ENCODE results near the gene SEC22A.

Gene SEC22A

GRCh38 chr3:123290107-123290930, 88.6 kb downstream of the SEC22A start:
- no peak for DNase-seq

GRCh38 chr3:123290962-123291361, 89.2 kb downstream of the SEC22A start:
- DNase-seq: no peak

- DNase-seq: no peak
Observed at GRCh38 chr3:123291404-123291803, 89.7 kb downstream of the SEC22A start.

- no peak for DNase-seq
Observed at GRCh38 chr3:123292321-123293310, 90.9 kb downstream of the SEC22A start.

- DNase-seq: no peak
Observed at GRCh38 chr3:123294296-123294938, 92.7 kb downstream of the SEC22A start.

GRCh38 chr3:123295171-123295900, 93.6 kb downstream of the SEC22A start:
- DNase-seq: no peak

- DNase-seq: no peak
Observed at GRCh38 chr3:123295901-123296250, 94.1 kb downstream of the SEC22A start.

- DNase-seq: no peak
Observed at GRCh38 chr3:123296261-123296660, 94.5 kb downstream of the SEC22A start.

GRCh38 chr3:123296836-123297626, 95.3 kb downstream of the SEC22A start:
- no peak for DNase-seq

GRCh38 chr3:123297627-123297899, 95.8 kb downstream of the SEC22A start:
- DNase-seq: no peak

- DNase-seq: no peak
Observed at GRCh38 chr3:123298903-123299302, 97.2 kb downstream of the SEC22A start.

GRCh38 chr3:123299581-123299980, 97.8 kb downstream of the SEC22A start:
- no peak for DNase-seq

GRCh38 chr3:123300056-123300455, 98.3 kb downstream of the SEC22A start:
- no peak for DNase-seq

GRCh38 chr3:123300583-123300982, 98.8 kb downstream of the SEC22A start:
- no peak for DNase-seq

GRCh38 chr3:123301331-123302184, 99.8 kb downstream of the SEC22A start:
- no peak for DNase-seq

- DNase-seq: no peak
Observed at GRCh38 chr3:123302961-123303360, 101.2 kb downstream of the SEC22A start.

- no peak for DNase-seq
Observed at GRCh38 chr3:123303976-123304560, 102.3 kb downstream of the SEC22A start.

- DNase-seq: no peak
Observed at GRCh38 chr3:123305192-123305591, 103.4 kb downstream of the SEC22A start.

- DNase-seq: no peak
Observed at GRCh38 chr3:123307064-123307463, 105.3 kb downstream of the SEC22A start.

- DNase-seq: no peak
Observed at GRCh38 chr3:123310186-123310585, 108.4 kb downstream of the SEC22A start.

GRCh38 chr3:123310741-123311140, 109.0 kb downstream of the SEC22A start:
- no peak for DNase-seq
